NCI-H2171 (cell line): ENCODE results near the gene RNGTT.
A peak's percentile ranks its signal among the peaks of the same experiment; 100 is the strongest.
"Not testable (repeated sequence)": the region's sequence is repeated elsewhere in the genome, so short reads cannot be mapped to it uniquely, and the experiment has no call there.

Source experiments
- DNase-seq: peaks from one replicate; lab custom pipeline; 2025; lab: John Stamatoyannopoulos, UW

RNGTT gene

DNA sequence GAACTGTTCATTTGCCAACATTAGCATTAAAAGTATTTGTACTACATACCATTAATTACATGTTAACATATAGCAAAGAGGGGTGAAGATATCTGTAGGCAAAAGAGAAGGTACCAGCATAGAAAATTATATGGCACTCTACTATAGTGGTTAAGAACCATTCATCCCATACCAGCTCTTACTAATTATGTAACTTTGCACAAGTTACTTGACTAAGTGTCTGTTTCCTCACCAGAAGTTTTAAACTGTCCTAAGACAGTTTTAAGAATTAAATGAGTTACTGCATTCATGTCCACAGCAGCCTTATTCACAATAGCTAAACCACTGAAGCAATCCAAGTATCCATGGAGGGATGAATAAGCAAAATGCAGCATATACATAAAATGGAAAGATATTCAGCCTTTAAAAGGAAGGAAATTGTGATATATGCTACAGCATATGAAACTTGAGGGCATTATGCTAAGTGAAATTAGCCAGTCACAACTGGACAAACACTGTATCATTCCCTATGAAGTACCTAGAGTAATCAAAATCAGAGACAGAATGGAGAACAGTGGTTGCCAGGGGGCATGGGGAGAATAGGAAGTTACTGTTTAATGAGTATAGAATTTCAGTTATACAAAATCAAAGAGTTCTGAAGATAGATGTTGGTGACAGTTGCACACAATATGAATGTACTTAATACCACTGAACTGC, 98.9 kb downstream of the RNGTT start:
- no peak for DNase-seq

GRCh38 chr6:88860310-88860709, 103.1 kb downstream of the RNGTT start:
- no peak for DNase-seq

GRCh38 chr6:88858455-88858854, 105.0 kb downstream of the RNGTT start:
- DNase-seq, result no peak

DNA sequence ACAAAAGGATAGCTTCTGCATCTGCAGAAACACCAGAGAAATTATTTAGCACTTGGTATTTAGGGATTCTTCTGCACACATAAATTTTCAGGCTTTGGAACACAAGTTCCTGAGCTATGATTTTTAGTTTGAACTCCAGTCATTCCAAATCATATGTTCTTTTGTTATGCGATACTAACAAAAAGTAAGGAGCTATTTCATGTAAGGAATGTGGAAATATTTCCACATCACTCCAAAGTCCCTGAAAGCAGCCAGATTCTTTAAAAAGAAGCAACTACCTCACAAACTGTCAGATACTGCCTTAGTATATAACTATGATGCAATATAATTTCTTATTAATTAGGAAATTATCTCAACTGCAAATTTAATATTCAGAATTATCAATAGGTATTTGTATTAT, 106.9 kb downstream of the RNGTT start:
- no peak for DNase-seq

DNA sequence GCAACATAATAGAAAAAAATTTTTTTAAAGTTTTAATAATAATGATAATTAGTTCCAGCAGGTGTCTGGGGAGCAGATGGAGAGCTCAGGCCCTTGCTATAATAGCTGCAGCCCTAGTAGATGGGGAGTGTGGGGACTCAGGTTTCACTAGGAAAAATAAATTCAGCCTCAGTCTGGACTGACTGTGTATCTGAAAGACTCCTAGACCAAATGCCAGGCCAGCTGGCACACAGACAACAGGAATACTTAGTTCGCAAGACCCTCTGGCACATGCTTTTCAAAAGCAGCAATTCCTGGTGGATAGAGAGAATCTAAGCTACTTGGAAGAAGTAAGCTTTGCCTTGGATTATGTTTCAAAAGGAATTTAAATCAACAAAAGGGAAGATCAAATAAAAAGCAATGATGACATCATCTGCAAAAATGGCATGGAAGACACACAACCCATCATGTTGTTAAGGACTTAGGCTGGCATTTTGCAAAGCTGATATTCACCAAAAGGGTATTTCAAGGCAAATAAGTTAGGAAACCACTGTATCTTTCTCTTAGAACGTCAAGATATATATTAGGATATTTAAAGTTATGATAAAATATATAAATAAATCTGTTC, 107.8 kb downstream of the RNGTT start:
- DNase-seq, result peak; percentile 84

GRCh38 chr6:88852775-88853174, 110.6 kb downstream of the RNGTT start:
- DNase-seq, result no peak

- DNase-seq, result no peak
Observed at GRCh38 chr6:88852000-88852399, 111.4 kb downstream of the RNGTT start.

GRCh38 chr6:88848870-88849269, 114.5 kb downstream of the RNGTT start:
- no peak for DNase-seq

DNA sequence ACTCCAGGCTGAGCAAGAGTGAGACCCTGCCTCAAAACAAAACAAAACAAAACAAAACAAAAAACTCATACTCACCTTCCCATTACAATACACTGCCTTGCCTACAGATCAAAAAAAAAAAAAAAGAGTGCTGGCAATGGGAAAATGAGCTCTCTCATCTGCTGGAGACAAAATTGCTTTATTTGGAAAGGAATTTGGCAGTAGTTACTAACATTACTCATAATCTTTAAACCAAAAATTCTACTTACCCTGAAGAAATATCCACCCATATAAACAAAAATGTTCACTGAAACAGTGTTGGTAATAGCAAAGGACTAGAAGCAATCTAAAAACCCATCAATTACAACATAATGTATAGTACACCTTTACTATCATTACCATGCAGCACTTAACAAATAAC, 120.4 kb downstream of the RNGTT start:
- no peak for DNase-seq

GRCh38 chr6:88842320-88842719, 121.1 kb downstream of the RNGTT start:
- no peak for DNase-seq

DNA sequence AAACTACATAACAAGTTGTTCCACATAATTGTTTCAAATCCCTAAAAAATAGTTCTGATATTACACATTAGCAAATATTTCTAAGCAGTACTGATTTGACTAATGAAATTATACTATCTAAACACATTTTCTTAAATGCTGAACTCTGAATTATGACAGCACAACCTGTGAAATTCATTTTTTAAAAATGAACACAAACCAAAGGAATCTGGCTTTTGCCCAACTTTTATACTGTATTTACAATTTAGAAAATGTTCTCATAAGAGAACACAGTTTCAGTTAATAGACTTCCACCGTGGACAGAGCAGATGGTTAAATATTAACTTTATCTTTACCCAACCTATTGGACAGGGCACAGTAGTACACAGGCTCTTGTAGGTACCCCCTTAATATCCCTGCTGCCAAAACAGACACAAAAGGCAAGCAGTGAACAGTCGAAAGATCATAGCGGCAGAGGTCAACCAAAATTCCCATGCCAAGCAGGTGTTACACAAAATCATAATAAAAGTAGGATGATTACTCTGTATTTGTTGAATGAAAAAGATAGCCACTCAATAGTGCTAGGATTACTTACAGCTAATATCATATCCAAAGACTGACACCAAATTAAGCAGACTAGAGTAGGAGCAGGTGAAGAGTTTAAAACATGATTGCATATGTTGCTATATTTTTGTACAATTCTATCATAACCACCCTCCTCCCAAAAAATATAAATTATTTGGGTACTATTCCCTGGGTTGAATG, 122.5 kb downstream of the RNGTT start:
- DNase-seq, result no peak

DNA sequence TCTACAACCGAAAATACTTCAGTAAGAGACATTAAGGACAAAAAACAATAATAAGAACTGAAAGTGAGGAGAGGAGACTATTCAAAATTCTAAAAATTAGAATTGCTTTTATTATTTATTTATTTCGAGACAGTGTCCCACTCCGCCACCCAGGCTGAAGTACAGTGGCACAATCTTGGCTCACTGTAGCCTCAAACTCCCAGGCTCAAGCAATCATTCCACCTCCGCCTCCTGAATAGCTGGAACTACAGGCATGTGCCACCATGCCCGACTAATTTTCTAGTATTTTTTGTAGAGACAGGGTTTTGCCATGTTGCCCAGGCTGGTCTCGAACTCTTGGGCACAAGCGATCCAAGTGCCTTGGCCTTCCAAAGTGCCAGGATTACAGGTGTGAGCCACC, 123.1 kb downstream of the RNGTT start:
- no peak for DNase-seq

DNA sequence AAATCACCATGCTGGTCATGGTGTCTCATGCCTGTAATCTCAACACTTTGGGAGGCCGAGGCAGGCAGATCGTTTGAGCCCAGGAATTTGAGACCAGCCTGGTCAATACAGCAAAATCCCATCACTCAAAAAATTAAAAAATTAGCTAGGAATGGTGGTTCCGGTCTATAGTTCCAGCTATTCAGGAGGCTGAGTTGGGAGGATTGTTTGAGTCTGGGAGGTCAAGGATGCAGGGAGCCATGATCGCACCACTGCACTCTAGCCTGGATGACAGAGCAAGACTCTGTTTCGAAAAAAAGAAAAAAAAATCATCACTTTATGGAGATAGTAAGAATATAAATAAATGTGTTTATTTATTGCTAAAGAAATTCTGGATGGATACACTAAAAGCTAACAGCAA, 124.1 kb downstream of the RNGTT start:
- no peak for DNase-seq

GRCh38 chr6:88835210-88835609, 128.2 kb downstream of the RNGTT start:
- DNase-seq, result no peak

DNA sequence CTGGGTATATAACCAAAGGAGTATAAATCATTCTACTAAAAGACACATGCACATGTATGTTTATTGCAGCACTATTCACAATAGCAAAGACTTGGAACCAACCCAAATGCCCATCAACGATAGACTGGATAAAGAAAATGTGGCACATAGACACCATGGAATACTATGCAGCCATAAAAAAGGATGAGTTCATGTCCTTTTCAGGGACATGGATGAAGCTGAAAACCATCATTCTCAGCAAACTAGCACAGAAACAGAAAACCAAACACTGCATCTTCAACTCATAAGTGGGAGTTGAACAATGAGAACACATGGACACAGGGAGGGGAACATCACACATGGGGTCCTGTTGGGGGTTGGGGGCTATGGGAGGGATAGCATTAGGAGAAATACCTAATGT, 130.3 kb downstream of the RNGTT start:
- DNase-seq, result not testable (repeated sequence)

DNA sequence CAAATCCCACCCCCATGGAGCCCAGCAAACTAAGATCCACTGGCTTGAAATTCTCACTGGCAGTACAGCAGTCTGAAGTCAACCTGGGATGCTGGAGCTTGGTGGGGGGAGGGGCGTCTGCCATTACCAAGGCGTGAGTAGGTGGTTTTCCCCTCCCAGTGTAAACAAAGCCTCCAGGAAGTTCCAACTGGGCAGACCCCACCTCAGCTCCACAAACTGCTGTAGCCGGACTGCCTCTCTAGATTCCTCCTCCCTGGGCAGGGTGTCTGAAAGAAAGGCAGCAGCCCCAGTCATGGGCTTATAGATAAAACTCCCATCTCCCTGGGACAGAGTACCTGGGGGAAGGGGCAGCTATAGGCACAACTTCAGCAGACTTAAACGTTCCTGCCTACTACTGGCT, 135.8 kb downstream of the RNGTT start:
- DNase-seq, result not testable (repeated sequence)

DNA sequence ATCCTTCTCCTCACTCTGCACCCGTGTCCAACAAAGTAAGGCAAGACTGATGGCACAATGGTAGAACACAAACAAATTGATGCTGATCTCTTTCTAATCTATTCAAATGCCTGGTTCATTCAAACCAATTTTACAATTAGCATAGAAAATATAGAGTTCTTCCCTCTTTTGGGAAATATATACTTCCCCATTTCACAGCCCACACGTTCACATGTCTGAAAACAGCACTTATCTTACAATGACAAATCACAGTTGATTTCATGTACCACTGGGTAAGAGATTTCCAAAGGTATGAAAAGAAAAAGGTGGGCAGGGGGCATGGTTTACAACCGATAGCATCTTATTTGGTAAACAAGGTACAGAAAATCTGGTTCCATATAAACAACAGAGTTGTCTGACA, 137.6 kb downstream of the RNGTT start:
- DNase-seq, result no peak

DNA sequence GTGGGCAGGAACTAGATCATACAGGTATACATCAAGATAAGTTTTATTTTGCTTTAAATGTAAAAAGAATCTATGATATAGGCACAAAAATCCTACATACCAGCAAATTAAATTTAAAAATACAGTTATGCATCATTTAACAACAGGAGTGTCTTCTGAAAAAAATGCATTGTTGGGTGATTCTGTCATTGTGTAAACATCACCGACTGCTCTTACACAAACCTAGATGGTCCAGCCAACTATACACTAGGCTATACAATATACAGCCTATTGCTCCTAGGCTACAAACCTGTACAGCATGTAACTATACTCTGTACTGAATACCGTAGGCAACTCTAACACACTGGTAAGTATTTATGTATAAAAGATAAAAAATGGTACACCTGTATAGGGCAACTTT, 139.4 kb downstream of the RNGTT start:
- DNase-seq, result no peak

GRCh38 chr6:88815491-88815890, 147.9 kb downstream of the RNGTT start:
- DNase-seq, result no peak

GRCh38 chr6:88814909-88815308, 148.5 kb downstream of the RNGTT start:
- no peak for DNase-seq

DNA sequence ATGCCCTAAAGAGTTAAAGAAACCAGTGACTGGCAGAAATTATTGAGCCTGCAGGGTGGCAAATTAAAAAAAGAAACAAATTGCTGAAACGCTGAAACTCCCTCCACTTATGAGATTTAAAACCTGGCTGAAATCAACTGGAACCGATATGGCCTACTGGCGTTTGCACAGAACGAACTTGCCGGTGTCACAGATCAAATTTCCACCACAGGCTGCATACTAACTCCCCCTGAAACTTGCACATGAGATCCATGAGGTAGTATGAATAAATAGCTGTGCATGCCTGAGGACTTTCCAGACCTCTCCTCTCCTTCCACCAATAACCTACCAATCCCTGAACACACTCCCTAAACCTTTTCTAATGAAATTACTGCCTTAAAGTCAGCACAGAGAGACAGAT, 150.4 kb downstream of the RNGTT start:
- peak; percentile 8 for DNase-seq

DNA sequence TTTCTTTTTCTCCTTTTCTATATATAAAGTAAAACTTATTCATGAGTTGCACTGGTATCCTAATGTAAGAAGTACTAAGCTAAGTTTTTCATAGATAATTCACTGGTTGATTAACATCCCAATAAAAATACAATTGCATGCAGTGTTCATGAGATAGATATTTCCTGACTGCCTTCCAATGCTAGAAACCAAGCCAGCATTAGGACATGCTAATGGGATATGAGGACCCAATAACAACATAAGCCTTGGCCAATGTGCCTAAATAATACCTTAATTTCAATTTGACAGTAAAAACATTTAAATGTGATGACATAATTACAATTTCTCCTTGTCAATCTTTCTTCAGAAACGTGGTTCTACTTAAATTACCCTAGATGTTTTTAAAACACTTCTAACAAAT, 152.7 kb downstream of the RNGTT start:
- no peak for DNase-seq

- DNase-seq, result no peak
Observed at GRCh38 chr6:88810089-88810488, 153.3 kb downstream of the RNGTT start.
